ENCODE results near the gene ATPAF2.
A peak's percentile ranks its signal among the peaks of the same experiment; 100 is the strongest.

The ATPAF2 gene

GRCh38 chr17:17985153-17985552 lies 53.8 kb downstream of the ATPAF2 start:
- no peak for DNase-seq

- DNase-seq = no peak
Observed at GRCh38 chr17:17983776-17984175, 55.2 kb downstream of the ATPAF2 start.

- DNase-seq = no peak
Observed at GRCh38 chr17:17983376-17983775, 55.6 kb downstream of the ATPAF2 start.

- DNase-seq = no peak
Observed at GRCh38 chr17:17982801-17983200, 56.2 kb downstream of the ATPAF2 start.

GRCh38 chr17:17981330-17981729 lies 57.6 kb downstream of the ATPAF2 start:
- DNase-seq = no peak

GRCh38 chr17:17979778-17980177 lies 59.2 kb downstream of the ATPAF2 start:
- no peak for DNase-seq

- no peak for DNase-seq
Observed at GRCh38 chr17:17978481-17979424, 60.2 kb downstream of the ATPAF2 start.

- DNase-seq = no peak
Observed at GRCh38 chr17:17976931-17977570, 61.9 kb downstream of the ATPAF2 start.

GRCh38 chr17:17975436-17975835 lies 63.5 kb downstream of the ATPAF2 start:
- DNase-seq = no peak

- DNase-seq = no peak
Observed at GRCh38 chr17:17972952-17973254, 66.1 kb downstream of the ATPAF2 start.

GRCh38 chr17:17972126-17972951 lies 66.6 kb downstream of the ATPAF2 start, which contains the start of the genes DRC3 and TOM1L2:
DRC3 (plus strand) TSS chr17:17972862; CDS start chr17:17977599, 4,737 bp downstream.
TOM1L2 (minus strand) TSS chr17:17972400; CDS start chr17:17972313, 87 bp downstream.
- peak; percentile 100 for DNase-seq

GRCh38 chr17:17971431-17972125 lies 67.4 kb downstream of the ATPAF2 start:
- DNase-seq = no peak

- no peak for DNase-seq
Observed at GRCh38 chr17:17970699-17971430, 68.1 kb downstream of the ATPAF2 start.

Measured in NCI-H2227 treated with DMSO at 0.1 percent for 48 hours (cell line).